NCI-H345 (cell line): ENCODE results near the gene XRN1.
"Not testable (repeated sequence)": the region's sequence is repeated elsewhere in the genome, so short reads cannot be mapped to it uniquely, and the experiment has no call there.

ENCODE experiments used
- DNase-seq: peaks from one replicate; lab custom pipeline; 2025; lab: John Stamatoyannopoulos, UW

The XRN1 gene

GRCh38 chr3:142447852-142448823 is at the start of gene XRN1:
Gene XRN1, minus strand, starts transcription at chr3:142448037. Its CDS starts 93 bp downstream, at chr3:142447944.
- peak; percentile 85 for DNase-seq

DNA sequence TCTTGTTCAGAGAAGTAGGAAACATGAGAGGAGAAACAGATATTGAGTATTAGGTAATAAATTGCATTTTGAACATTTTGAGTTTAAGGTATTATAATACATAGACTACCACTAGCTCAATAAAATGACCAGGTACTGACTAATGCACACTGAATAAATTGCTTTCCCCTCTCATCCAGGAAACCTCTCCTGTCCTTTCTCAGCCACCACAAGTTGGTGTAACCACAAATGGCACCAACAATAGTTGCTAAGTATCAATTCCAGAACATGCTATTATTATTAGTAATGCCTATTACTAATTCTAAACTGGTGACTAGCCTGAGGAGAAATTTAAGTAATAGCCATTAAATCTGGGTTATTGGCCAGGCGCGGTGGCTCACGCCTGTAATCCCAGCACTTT is 47.3 kb upstream of the XRN1 start:
- DNase-seq: no peak

- DNase-seq: no peak
Observed at GRCh38 chr3:142492184-142492583, 44.3 kb upstream of the XRN1 start.

- no peak for DNase-seq
Observed at GRCh38 chr3:142489572-142490323, 41.9 kb upstream of the XRN1 start.

DNA sequence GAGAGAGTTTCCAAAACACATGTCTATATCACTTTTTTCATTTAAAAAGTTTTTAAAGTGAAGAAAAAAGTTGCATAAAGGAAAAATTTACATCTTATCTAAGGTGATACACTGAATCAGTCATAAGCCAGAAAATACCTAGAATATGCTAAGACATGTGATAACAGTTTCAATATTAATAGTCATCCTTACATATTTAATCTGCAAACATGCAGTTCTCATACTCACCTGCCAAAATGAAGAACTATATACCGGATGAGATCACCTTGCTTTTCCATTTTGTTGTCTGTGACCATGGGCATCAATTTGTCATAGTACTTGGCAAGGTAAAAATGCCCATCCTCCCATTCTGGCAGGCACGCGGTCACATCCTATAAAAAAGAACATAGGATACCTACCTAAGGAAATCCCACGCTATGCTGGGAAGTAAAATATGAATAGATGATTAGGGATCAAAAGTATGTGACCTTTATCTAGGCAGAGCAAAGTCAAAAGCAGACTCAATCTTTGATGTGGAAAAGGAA is 37.1 kb upstream of the XRN1 start:
- DNase-seq: no peak

GRCh38 chr3:142481196-142481595 is 33.4 kb upstream of the XRN1 start:
- no peak for DNase-seq

- DNase-seq: no peak
Observed at GRCh38 chr3:142470826-142471225, 23.0 kb upstream of the XRN1 start.

DNA sequence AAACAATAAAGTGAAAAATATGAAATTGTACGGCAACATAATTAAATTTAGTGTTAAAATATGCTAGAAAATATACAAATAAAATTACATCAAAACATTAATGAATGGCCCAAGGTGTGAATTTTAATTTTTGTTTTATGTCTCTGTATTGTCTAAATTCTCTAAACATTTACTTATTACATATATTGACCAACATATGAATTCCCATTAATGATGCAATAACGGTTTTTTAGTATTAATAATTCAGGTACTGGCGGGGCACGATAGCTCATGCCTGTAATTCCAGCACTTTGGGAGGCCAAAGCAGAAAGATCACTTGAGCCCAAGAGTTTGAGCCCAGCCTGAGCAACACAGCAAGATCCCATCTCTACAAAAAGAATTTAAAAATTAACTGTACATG is 20.6 kb upstream of the XRN1 start:
- no peak for DNase-seq

DNA sequence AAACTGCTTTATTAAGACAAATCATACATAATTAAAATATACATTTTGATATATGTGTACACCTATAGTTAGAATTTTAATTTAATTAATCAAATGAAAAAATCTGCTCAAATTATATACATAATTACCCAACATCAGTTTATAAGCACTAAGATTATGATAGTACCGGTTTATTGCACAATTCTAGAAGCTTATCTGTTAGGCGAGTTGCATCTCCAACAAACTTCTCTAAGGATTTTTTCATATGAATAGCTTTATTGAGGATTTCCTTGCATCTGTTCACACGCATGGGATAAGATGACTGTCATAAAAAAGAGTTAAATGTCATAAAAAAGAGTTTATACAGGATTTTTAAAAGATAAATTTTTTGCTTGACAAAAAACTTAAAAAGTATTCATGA is 19.9 kb upstream of the XRN1 start:
- DNase-seq: no peak

DNA sequence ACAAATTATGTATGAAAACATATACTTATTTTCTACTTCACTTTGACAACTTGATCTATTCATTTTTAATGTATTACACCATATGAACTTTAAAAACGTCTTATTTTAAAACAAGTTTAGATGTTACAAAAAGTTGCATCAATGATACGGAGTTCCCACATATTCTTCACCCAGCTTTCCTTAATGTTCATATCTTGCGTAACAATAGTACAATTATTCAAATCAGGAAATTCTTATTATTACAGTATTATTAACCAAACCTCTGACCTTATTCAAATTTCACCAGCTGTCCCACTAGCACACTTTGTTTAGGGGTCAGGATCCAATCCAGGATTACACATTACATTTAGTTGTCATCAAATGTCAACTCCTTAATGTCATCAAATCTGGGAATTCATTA is 12.9 kb upstream of the XRN1 start:
- no peak for DNase-seq

- DNase-seq: no peak
Observed at GRCh38 chr3:142459929-142460328, 12.1 kb upstream of the XRN1 start.

- no peak for DNase-seq
Observed at GRCh38 chr3:142459096-142459495, 11.3 kb upstream of the XRN1 start.

- DNase-seq: no peak
Observed at GRCh38 chr3:142450881-142451280, 3.0 kb upstream of the XRN1 start.

DNA sequence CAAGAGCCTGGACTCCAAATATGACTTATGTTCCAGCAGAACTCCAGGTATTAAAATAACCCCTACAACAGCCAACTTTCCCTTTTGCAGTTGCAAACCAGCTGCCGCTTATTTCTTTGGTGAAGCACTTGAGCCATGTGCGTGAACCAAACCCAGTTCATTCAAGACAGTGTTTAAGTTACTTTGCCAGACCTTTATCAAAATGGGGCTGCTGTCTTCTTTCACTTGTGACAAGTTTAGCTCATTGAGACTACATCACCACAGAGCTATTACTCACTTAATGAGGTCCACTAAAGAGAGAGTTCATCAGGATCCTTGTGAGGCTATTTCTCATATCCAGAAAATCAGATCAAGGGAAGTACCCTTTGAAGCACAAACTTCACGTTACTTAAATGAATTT is 2.4 kb upstream of the XRN1 start:
- no peak for DNase-seq

GRCh38 chr3:142447301-142447851 is 461 bp downstream of the XRN1 start:
- peak; percentile 17 for DNase-seq

- DNase-seq: no peak
Observed at GRCh38 chr3:142445816-142446254, 2.0 kb downstream of the XRN1 start.

GRCh38 chr3:142444343-142444742 is 3.5 kb downstream of the XRN1 start:
- DNase-seq: no peak

DNA sequence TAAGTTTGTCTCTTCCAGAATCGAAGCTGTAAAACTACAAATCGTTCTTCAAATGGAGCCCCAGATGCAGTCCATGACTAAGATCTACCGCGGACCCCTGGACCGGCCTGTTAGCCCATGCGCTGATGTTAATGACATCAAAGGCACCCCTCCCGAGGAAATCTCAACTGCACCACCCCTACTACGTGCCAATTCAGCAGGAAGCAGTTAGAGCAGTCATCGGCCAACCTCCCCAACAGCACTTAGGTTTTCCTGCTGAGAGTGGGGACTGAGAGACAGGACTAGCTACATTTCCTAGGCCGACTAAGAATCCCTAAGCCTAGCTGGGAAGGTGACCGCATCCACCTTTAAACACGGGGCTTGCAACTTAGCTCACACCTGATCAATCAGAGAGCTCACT is 4.8 kb downstream of the XRN1 start:
- not testable (repeated sequence) for DNase-seq

DNA sequence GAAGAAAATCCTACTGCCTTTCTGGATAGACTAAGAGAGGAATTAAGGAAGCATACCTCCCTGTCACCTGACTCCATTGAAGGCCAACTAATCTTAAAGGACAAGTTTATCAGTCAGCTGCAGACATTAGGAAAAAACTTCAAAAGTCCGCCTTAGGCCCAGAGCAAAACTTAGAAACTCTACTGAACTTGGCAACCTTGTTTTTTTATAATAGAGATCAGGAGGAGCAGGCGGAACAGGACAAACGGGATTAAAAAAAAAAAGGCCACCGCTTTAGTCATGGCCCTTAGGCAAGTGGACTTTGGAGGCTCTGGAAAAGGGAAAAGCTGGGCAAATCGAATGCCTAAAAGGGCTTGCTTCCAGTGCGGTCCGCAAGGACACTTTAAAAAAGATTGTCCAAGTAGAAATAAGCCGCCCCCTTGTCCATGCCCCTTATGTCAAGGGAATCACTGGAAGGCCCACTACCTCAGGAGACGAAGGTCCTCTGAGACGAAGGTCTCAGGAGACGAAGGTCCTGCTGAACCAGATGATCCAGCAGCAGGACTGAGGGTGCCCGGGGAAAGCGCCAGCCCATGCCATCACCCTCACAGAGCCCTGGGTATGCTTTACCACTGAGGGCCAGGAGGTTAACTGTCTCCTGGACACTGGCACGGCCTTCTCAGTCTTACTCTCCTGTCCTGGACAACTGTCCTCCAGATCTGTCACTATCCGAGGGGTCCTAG is 8.2 kb downstream of the XRN1 start:
- DNase-seq: not testable (repeated sequence)

DNA sequence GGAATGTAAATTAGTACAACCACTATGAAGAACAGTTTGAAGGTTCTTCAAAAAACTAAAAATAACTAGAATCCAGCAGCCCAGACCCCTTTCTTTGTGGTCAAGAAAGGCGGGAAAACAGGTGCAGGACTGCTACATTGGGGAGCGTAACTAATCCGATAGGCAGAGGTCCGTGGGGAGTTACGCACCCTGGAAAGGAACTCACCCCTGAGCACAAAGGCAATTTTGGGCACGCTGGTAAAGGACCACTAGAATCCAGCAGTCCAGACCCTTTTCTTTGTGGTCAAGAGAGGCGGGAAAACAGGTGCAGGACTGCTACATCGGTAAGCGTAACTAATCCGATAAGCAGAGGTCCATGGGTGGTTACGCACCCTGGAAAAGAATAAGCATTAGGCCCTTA is 9.7 kb downstream of the XRN1 start:
- not testable (repeated sequence) for DNase-seq

GRCh38 chr3:142436951-142437585 is 10.8 kb downstream of the XRN1 start:
- no peak for DNase-seq
